Cardiac muscle cell (in vitro differentiated cells and primary cell): ENCODE results near the gene VPS35L. TPM values are rescaled to one million over a fixed set of nuclear protein-coding genes. Genes with fewer than 3 reads are reported as not detected.
"Not testable (repeated sequence)": the region's sequence is repeated elsewhere in the genome, so short reads cannot be mapped to it uniquely, and the experiment has no call there.

Source experiments
- DNase-seq, 2 donors: peaks; one replicate each; pipeline versions ENCODE4 v3.0.0 to v3.0.0-alpha.2; 2010 to 2017; ENCODE audit warnings: low read depth in 1 of 2, low spot score in 1 of 2
- H3K27ac ChIP-seq: fragments of 200-600 bp; sonication (generic); 2 replicates; pipeline ENCODE4 v1.5.1; 2016
- H3K27me3 ChIP-seq: fragments of 200-600 bp; sonication (generic); 2 replicates; pipeline ENCODE4 v1.6.0; 2016; ENCODE audit warnings: control low read depth
- H3K36me3 ChIP-seq: fragments of 200-600 bp; sonication (generic); 2 replicates; pipeline ENCODE4 v1.5.1; 2016; ENCODE audit warnings: control low read depth
- H3K4me1 ChIP-seq: fragments of 200-600 bp; sonication (generic); 2 replicates; pipeline ENCODE4 v1.8.1; 2017; ENCODE audit warnings: low read depth, mild to moderate bottlenecking, mixed run types
- H3K4me3 ChIP-seq: fragments of 200-600 bp; sonication (generic); 2 replicates; pipeline ENCODE4 v1.5.1; 2016; ENCODE audit warnings: mild to moderate bottlenecking
- H3K9me3 ChIP-seq: fragments of 200-600 bp; sonication (generic); 2 replicates; pipeline ENCODE4 v1.5.1; 2017; ENCODE audit warnings: low read depth, mild to moderate bottlenecking, control low read depth
- CTCF ChIP-seq: IDR thresholded peaks from 2 replicates; pipeline ENCODE4 v1.5.1; 2012; ENCODE audit warnings: low read depth, mild to moderate bottlenecking, low read length
- polyA plus RNA-seq: library from polyadenylated mRNA; unstranded; fragments of >200 nt; fragmentation: Nextera tagmentation; extraction: Ambion mirVana; gene quantifications from 2 replicates; pipeline ENCODE4 v1.2.1, GENCODE V29; 2016
- total RNA-seq: library from RNA; depleted of rRNA; stranded (reverse); fragments of >200 nt; gene quantifications from 2 replicates; pipeline ENCODE4 v1.2.3, GENCODE V29; 2016

The VPS35L gene
- total and polyA plus RNA-seq, 2 experiments from 2014 or later: 31.5 to 61.6 TPM

DNA sequence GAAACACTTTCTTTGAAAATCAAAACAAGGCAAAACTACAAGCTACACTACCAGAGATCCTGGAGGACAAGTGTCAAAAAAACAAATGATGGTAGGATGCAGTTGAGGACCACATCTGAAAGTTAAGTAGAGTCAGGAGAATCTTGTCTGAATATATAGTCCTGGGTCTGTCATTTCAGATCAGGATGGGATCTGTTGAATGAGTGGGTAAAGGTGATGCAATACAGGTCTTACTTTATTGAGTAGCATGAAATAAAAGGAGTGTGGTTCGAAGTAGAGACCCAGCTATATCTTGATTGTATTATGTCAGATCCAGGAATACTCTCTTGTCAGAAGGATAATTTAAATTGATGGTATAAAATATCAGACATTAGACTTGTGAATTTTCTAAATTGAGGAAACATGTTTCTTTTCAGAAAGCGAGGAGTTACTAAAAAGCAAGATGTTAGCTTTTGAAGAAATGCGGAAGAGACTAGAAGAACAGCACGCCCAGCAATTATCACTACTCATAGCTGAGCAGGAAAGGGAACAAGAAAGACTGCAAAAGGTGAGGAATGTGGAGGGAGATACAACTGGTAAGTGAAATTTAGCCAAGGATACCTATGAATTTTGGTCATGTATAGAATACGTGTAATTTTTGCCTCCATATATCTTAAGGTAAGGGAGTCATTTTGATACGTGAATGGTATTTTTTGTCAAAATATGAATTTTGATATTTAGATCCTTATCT, 15.1 kb upstream of the VPS35L start:
- H3K9me3 ChIP-seq: no peaks in the 10 kb centered on the region
- no peak for TF ChIP-seq CTCF
- no peak overlapping the region for H3K4me3 ChIP-seq
- H3K4me1 ChIP-seq: no peaks in the 10 kb centered on the region
- no peaks in the 10 kb centered on the region for H3K27me3 ChIP-seq
- no peak overlapping the region for H3K27ac ChIP-seq
- H3K36me3 ChIP-seq: peaks cover 47% of the 10 kb centered on the region
- no peak for DNase-seq

GRCh38 chr16:19542138-19542821, 13.2 kb upstream of the VPS35L start:
- H3K27ac ChIP-seq: no peak overlapping the region
- no peaks in the 10 kb centered on the region for H3K4me1 ChIP-seq
- H3K27me3 ChIP-seq: no peaks in the 10 kb centered on the region
- TF ChIP-seq CTCF: no peak
- peaks cover 56% of the 10 kb centered on the region for H3K36me3 ChIP-seq
- no peaks in the 10 kb centered on the region for H3K9me3 ChIP-seq
- H3K4me3 ChIP-seq: no peak overlapping the region
- no peak for DNase-seq

- not testable (repeated sequence) for H3K9me3 ChIP-seq, H3K4me1 ChIP-seq, H3K4me3 ChIP-seq, H3K27me3 ChIP-seq, H3K27ac ChIP-seq, DNase-seq
- peaks cover 53% of the 10 kb centered on the region for H3K36me3 ChIP-seq
Measured at GRCh38 chr16:19543278-19543996, 12.1 kb upstream of the VPS35L start.

- Histone ChIP-seq H3K27ac (no peak overlapping the region), H3K27me3 (no peaks in the 10 kb centered on the region), H3K4me3 (no peak overlapping the region), H3K9me3 (no peaks in the 10 kb centered on the region), H3K4me1 (no peaks in the 10 kb centered on the region), H3K36me3 (peaks cover 37% of the 10 kb centered on the region)
- DNase-seq: no peak
- TF ChIP-seq CTCF: no peak
Measured at GRCh38 chr16:19548144-19548543, 7.4 kb upstream of the VPS35L start.

DNA sequence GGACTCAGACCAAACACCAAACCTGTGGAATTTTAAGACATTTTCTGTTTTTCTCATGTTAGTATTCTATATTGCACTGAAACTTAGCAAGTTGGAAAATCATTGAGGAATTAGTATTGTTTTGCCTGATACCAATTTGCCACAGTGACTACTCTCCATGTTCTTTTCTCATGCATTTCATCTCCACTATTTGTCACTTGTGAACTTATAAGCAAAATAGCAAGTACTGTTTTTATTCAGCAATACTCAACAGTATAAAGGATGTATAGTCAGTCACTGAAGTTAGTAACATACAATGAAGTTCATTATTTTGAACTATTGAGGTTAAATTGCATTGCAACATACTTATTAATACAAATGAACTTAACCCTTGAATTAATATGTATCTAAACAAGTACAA, 5.8 kb upstream of the VPS35L start:
- peaks cover 25% of the 10 kb centered on the region for H3K36me3 ChIP-seq
- no peaks in the 10 kb centered on the region for H3K27me3 ChIP-seq
- no peak for DNase-seq
- H3K27ac ChIP-seq: no peak overlapping the region
- H3K4me1 ChIP-seq: no peaks in the 10 kb centered on the region
- TF ChIP-seq CTCF: no peak
- no peaks in the 10 kb centered on the region for H3K9me3 ChIP-seq
- no peak overlapping the region for H3K4me3 ChIP-seq
